A204.1 (cell line): ENCODE data around the gene DAND5.
"Not testable (repeated sequence)": the region's sequence is repeated elsewhere in the genome, so short reads cannot be mapped to it uniquely, and the experiment has no call there.

Experiments used
- FAIRE-seq: peaks from 2 replicates; lab custom pipeline; 2012; peaks lifted over from hg19 to GRCh38; lab: Jason Lieb, UNC

DAND5 gene

GRCh38 chr19:12946092-12946721, 23.2 kb upstream of the DAND5 start:
- no peak for FAIRE-seq

- no peak for FAIRE-seq
Observed at GRCh38 chr19:12946731-12947496, 22.5 kb upstream of the DAND5 start.

- no peak for FAIRE-seq
Observed at GRCh38 chr19:12947702-12948611, 21.4 kb upstream of the DAND5 start.

- no peak for FAIRE-seq
Observed at GRCh38 chr19:12948612-12949362, 20.6 kb upstream of the DAND5 start.

GRCh38 chr19:12949363-12950283, 19.8 kb upstream of the DAND5 start:
- FAIRE-seq, result no peak

- not testable (repeated sequence) for FAIRE-seq
Observed at GRCh38 chr19:12952050-12952449, 17.3 kb upstream of the DAND5 start.

GRCh38 chr19:12952488-12953137, 16.8 kb upstream of the DAND5 start:
- FAIRE-seq, result no peak

GRCh38 chr19:12953138-12953798, 16.1 kb upstream of the DAND5 start:
- FAIRE-seq, result no peak

- FAIRE-seq, result no peak
Observed at GRCh38 chr19:12953799-12954611, 15.4 kb upstream of the DAND5 start.

- no peak for FAIRE-seq
Observed at GRCh38 chr19:12954612-12954962, 14.8 kb upstream of the DAND5 start.

GRCh38 chr19:12955575-12955974, 13.8 kb upstream of the DAND5 start:
- not testable (repeated sequence) for FAIRE-seq

GRCh38 chr19:12955996-12956395, 13.4 kb upstream of the DAND5 start:
- no peak for FAIRE-seq

- FAIRE-seq, result no peak
Observed at GRCh38 chr19:12956446-12957388, 12.7 kb upstream of the DAND5 start, which contains the start of gene GADD45GIP1. TSS of gene GADD45GIP1 (minus strand) at chr19:12957223. CDS start at chr19:12957212, 11 bp downstream.

- FAIRE-seq, result not testable (repeated sequence)
Observed at GRCh38 chr19:12957389-12957952, 11.9 kb upstream of the DAND5 start.

GRCh38 chr19:12959481-12959880, 9.9 kb upstream of the DAND5 start:
- FAIRE-seq, result no peak

GRCh38 chr19:12965017-12965811, 4.2 kb upstream of the DAND5 start:
- no peak for FAIRE-seq

GRCh38 chr19:12965812-12966135, 3.6 kb upstream of the DAND5 start:
- no peak for FAIRE-seq
